ENCODE data around the gene PTGR2. TPM values are rescaled to one million over a fixed set of nuclear protein-coding genes. Genes with fewer than 3 reads are reported as not detected.
"Not testable (repeated sequence)": the region's sequence is repeated elsewhere in the genome, so short reads cannot be mapped to it uniquely, and the experiment has no call there.

The PTGR2 gene
- total RNA-seq, 2 experiments from 2014 or later: 2.3 to 2.8 TPM

GRCh38 chr14:73895939-73896338, 44.3 kb downstream of the PTGR2 start:
- CTCF ChIA-PET: no interaction called here
- H3K27me3 Mint-ChIP-seq: no peaks in the 10 kb centered on the region
- H3K4me3 Mint-ChIP-seq: no peak overlapping the region
- peak overlapping the region; percentile 6 for H3K27ac Mint-ChIP-seq
- POLR2A ChIA-PET: interaction anchor here (0.7 to 2.6 kb wide), 3 partner anchors 9 to 24 kb away, joined by 3 to 23 read pairs (median 3); partner anchors contain the start of gene ZNF410
- H3K4me1 Mint-ChIP-seq: peaks cover 21% of the 10 kb centered on the region
- no peak for DNase-seq
- H3K36me3 Mint-ChIP-seq (ENCODE audit: low read depth): peaks cover 56% of the 10 kb centered on the region
- no peaks in the 10 kb centered on the region for H3K9me3 Mint-ChIP-seq

DNA sequence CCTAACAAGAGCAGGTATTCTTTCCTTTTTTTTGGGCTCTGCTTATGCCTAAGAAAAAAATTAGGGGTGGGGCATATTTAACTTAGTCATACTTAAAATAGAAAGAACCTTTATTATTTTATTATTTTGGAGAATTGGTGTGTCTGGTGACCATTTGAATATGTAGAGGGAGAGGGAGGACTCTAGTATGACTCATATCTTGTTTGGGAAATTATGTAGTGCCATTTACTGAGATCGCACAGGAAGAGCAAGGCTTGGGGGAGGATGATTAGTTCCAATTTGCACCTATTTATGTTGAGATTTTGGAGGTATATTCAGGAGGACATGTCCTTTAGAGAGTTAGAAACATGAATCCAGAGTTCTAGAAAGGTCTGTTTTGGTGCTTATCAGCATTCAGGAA, 44.9 kb downstream of the PTGR2 start:
- Mint-ChIP-seq H3K27me3 (no peaks in the 10 kb centered on the region), H3K9me3 (no peaks in the 10 kb centered on the region), H3K4me3 (no peak overlapping the region), H3K4me1 (peaks cover 18% of the 10 kb centered on the region), H3K27ac (no peak overlapping the region), H3K36me3 (ENCODE audit: low read depth) (peaks cover 59% of the 10 kb centered on the region)
- POLR2A ChIA-PET: interaction anchor here (1.2 to 2.6 kb wide), 2 partner anchors 9 to 53 kb away, joined by 3 to 23 read pairs; partner anchors contain the start of genes COQ6, FAM161B and ZNF410
- CTCF ChIA-PET: no interaction called here
- no peak for DNase-seq

- H3K27ac Mint-ChIP-seq: no peak overlapping the region
- CTCF ChIA-PET: no interaction called here
- DNase-seq: no peak
- POLR2A ChIA-PET: no interaction called here
- H3K9me3 Mint-ChIP-seq: no peaks in the 10 kb centered on the region
- H3K4me3 Mint-ChIP-seq: no peak overlapping the region
- H3K36me3 Mint-ChIP-seq (ENCODE audit: low read depth): peaks cover 55% of the 10 kb centered on the region
- H3K27me3 Mint-ChIP-seq: no peaks in the 10 kb centered on the region
- no peaks in the 10 kb centered on the region for H3K4me1 Mint-ChIP-seq
Measured at GRCh38 chr14:73903028-73903427, 51.4 kb downstream of the PTGR2 start.

- ChIA-PET POLR2A (interaction anchor here (1.3 kb wide), 1 partner anchor 23 kb away, joined by 5 read pairs; the partner anchor contains the start of gene ZNF410), CTCF (no interaction called here)
- Mint-ChIP-seq H3K27me3 (no peaks in the 10 kb centered on the region), H3K4me1 (peaks cover 4% of the 10 kb centered on the region), H3K9me3 (no peaks in the 10 kb centered on the region), H3K36me3 (ENCODE audit: low read depth) (peaks cover 76% of the 10 kb centered on the region), H3K27ac (no peak overlapping the region), H3K4me3 (no peak overlapping the region)
- no peak for DNase-seq
Measured at GRCh38 chr14:73909681-73910080, 58.0 kb downstream of the PTGR2 start.

DNA sequence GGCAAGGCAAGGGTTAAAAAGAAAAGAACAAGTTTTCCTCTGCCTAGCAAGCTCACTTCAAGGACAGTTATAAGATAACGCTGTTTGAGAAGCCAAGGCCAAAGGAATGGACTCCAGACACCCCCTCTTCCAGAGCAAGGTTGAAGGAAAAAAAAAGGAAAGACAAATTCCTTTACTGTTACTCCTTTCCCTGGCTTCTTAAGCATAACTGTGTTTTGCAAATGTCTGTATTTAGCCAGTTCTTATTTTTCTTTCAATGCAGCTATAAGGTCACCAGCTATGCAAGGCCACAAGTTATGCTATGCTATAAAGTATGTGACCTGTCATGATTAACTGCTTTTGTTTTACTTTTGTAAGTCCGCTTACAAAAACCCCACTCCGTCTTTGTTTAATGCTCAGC, 61.6 kb downstream of the PTGR2 start:
- Mint-ChIP-seq H3K36me3 (ENCODE audit: low read depth) (peaks cover 69% of the 10 kb centered on the region), H3K4me1 (peaks cover 6% of the 10 kb centered on the region)
- CTCF ChIA-PET: interaction anchor here (0.5 kb wide), 1 partner anchor 104 kb away, joined by 3 read pairs; no protein-coding TSS in a partner anchor

DNA sequence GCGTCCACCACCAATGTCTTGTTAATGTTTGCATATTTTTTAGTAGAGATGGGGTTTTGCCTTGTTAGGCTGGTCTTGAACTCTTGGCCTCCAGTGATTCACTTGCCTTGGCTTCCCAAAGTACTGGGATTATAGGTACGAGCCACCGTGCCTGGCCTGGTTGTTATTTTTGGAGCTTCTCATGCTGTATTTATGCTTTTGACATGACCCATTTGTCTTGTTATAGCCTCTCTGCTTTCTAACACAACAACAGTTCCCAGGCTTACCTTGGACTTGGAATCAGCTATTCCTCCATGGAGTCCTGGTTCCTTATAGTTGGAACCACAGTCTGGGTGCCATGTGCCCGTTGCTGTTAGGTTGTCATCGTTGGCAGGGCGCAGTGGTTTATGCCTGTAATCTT, 64.7 kb downstream of the PTGR2 start:
- H3K9me3 Mint-ChIP-seq: no peaks in the 10 kb centered on the region
- peaks cover 63% of the 10 kb centered on the region for H3K36me3 Mint-ChIP-seq (ENCODE audit: low read depth)
- no peak overlapping the region for H3K4me3 Mint-ChIP-seq
- H3K27ac Mint-ChIP-seq: no peak overlapping the region
- no peaks in the 10 kb centered on the region for H3K27me3 Mint-ChIP-seq
- DNase-seq: no peak
- ChIA-PET POLR2A (interaction anchor here (0.8 kb wide), 1 partner anchor 18 kb away, joined by 3 read pairs; no protein-coding TSS in a partner anchor), CTCF (no interaction called here)
- peaks cover 2% of the 10 kb centered on the region for H3K4me1 Mint-ChIP-seq

More for the DNA sequence above, 61.6 kb downstream of the PTGR2 start:
- no peak overlapping the region for H3K27ac Mint-ChIP-seq
- no peak overlapping the region for H3K4me3 Mint-ChIP-seq
- H3K27me3 Mint-ChIP-seq: no peaks in the 10 kb centered on the region
- H3K9me3 Mint-ChIP-seq: no peaks in the 10 kb centered on the region
- DNase-seq: no peak
- POLR2A ChIA-PET: no interaction called here

DNA sequence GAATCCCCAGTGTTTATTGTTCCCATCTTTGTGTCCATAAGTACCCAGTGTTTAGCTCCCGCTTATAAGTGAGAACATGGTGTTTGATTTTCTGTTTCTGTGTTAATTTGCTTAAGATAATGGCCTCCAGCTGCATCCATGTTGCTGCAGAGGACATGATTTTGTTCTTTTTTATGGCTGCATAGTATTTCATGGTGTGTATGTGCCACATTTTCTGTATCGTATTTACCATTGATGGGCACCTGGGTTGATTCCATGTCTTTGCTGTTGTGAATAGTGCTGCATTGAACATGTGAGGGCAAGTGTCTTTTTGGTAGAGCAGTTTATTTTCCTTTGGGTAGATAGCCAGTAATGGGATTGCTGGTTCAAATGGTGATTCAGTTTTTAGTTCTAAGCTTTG, 67.8 kb downstream of the PTGR2 start:
- H3K27ac Mint-ChIP-seq, H3K9me3 Mint-ChIP-seq, DNase-seq, H3K27me3 Mint-ChIP-seq, H3K4me3 Mint-ChIP-seq, H3K4me1 Mint-ChIP-seq, POLR2A ChIA-PET: not testable (repeated sequence)
- CTCF ChIA-PET: interaction anchor here (0.7 to 0.9 kb wide), 2 partner anchors 17 to 130 kb away, joined by 4 read pairs; no protein-coding TSS in a partner anchor
- H3K36me3 Mint-ChIP-seq (ENCODE audit: low read depth): peaks cover 65% of the 10 kb centered on the region

GRCh38 chr14:73924337-73924736, 72.7 kb downstream of the PTGR2 start:
- POLR2A ChIA-PET: no interaction called here
- CTCF ChIA-PET: interaction anchor here (1.1 kb wide), 1 partner anchor 115 kb away, joined by 4 read pairs; no protein-coding TSS in a partner anchor
- Mint-ChIP-seq H3K27ac (no peak overlapping the region), H3K27me3 (no peaks in the 10 kb centered on the region), H3K4me1 (no peaks in the 10 kb centered on the region), H3K4me3 (no peak overlapping the region), H3K36me3 (ENCODE audit: low read depth) (peaks cover 77% of the 10 kb centered on the region), H3K9me3 (no peaks in the 10 kb centered on the region)
- no peak for DNase-seq

Other genes with a start within 250 kb of the PTGR2 start
- not detected for gene ACOT6, start 239.3 kb upstream of the PTGR2 start, total RNA-seq
- 1 to 10 TPM; 6.8 to 7.2 TPM for gene DNAL1, start 206.8 kb upstream of the PTGR2 start, total RNA-seq
- gene PNMA1, start 137.4 kb upstream of the PTGR2 start, total RNA-seq: 10 to 100 TPM; 28.2 to 30.0 TPM
- 10 to 100 TPM; 54.2 to 56.5 TPM for gene ZNF410, start 35.0 kb downstream of the PTGR2 start, total RNA-seq
- gene FAM161B, start 98.3 kb downstream of the PTGR2 start, total RNA-seq: 1 to 10 TPM; 1.8 to 2.1 TPM
- 10 to 100 TPM; 13.2 to 15.5 TPM for gene COQ6, start 98.5 kb downstream of the PTGR2 start, total RNA-seq
- gene ENTPD5, start 167.5 kb downstream of the PTGR2 start, total RNA-seq: 10 to 100 TPM; 10.5 to 11.1 TPM
- 1 to 10 TPM in 1 of 2 experiments, under 1 TPM in 1; 0.50 to 1.3 TPM for gene BBOF1, start 167.5 kb downstream of the PTGR2 start, total RNA-seq
- 10 to 100 TPM; 16.8 to 18.2 TPM for gene ALDH6A1, start 232.6 kb downstream of the PTGR2 start, total RNA-seq
- 10 to 100 TPM; 14.5 to 17.6 TPM for gene LIN52, start 233.1 kb downstream of the PTGR2 start, total RNA-seq

All from activated CD4-positive, alpha-beta memory T cell treated with anti-CD3 and anti-CD28 coated beads, Interleukin-2, amount 10 ng/mL, durations not matched to agents 7 days and 5 days (primary cell).